A549 treated with AZD9567 at 1 μM for 4 hours (cell line): ENCODE measurements around the gene TRIM8. TPM values are rescaled to one million over a fixed set of nuclear protein-coding genes. Genes with fewer than 3 reads are reported as not detected.

Experiments used
- total RNA-seq: library from RNA; stranded (reverse); fragments of 200-300 nt; extraction: Qiagen RNA extraction; gene quantifications from 5 replicates; pipeline ENCODE4 v1.2.3, GENCODE V29; 2022; ENCODE audit not compliant: insufficient read depth

TRIM8 gene, protein sequence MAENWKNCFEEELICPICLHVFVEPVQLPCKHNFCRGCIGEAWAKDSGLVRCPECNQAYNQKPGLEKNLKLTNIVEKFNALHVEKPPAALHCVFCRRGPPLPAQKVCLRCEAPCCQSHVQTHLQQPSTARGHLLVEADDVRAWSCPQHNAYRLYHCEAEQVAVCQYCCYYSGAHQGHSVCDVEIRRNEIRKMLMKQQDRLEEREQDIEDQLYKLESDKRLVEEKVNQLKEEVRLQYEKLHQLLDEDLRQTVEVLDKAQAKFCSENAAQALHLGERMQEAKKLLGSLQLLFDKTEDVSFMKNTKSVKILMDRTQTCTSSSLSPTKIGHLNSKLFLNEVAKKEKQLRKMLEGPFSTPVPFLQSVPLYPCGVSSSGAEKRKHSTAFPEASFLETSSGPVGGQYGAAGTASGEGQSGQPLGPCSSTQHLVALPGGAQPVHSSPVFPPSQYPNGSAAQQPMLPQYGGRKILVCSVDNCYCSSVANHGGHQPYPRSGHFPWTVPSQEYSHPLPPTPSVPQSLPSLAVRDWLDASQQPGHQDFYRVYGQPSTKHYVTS
- 36.2 to 41.8 TPM (median 38.8 TPM) in 5 replicates for total RNA-seq

GRCh38 chr10:102644066-102644645 is at the start of gene TRIM8:
Gene TRIM8 (plus strand): TSS chr10:102644479. CDS start chr10:102644618, 139 bp downstream.

Other genes starting within 250 kb of the TRIM8 start
- 41.6 to 72.1 TPM (median 51.9 TPM) in 5 replicates for gene NFKB2, start 248.8 kb upstream of the TRIM8 start, total RNA-seq
- 0.43 to 0.81 TPM (median 0.68 TPM) in 4 of 5 replicates, not detected in the other for gene PSD, start 225.7 kb upstream of the TRIM8 start, total RNA-seq
- gene FBXL15, start 223.6 kb upstream of the TRIM8 start, total RNA-seq = 4.8 to 11.7 TPM (median 11.0 TPM) in 5 replicates
- gene CUEDC2, start 211.9 kb upstream of the TRIM8 start, total RNA-seq = 53.9 to 67.4 TPM (median 66.5 TPM) in 5 replicates
- gene C10orf95, start 192.9 kb upstream of the TRIM8 start, total RNA-seq = 0.05 to 0.15 TPM (median 0.09 TPM) in 3 of 5 replicates, not detected in the others
- gene ACTR1A, start 141.8 kb upstream of the TRIM8 start, total RNA-seq = 85.2 to 107 TPM (median 93.5 TPM) in 5 replicates
- 5.0 to 8.4 TPM (median 7.5 TPM) in 5 replicates for gene SUFU, start 140.5 kb upstream of the TRIM8 start, total RNA-seq
- gene ARL3, start 69.9 kb downstream of the TRIM8 start, total RNA-seq = 14.0 to 14.8 TPM (median 14.5 TPM) in 5 replicates
- gene SFXN2, start 70.2 kb downstream of the TRIM8 start, total RNA-seq = 1.9 to 4.2 TPM (median 3.6 TPM) in 5 replicates
- gene WBP1L, start 99.5 kb downstream of the TRIM8 start, total RNA-seq = 22.8 to 26.5 TPM (median 25.6 TPM) in 5 replicates
- gene CYP17A1, start 192.9 kb downstream of the TRIM8 start, total RNA-seq = not detected in 5 replicates
- 17.4 to 26.4 TPM (median 25.4 TPM) in 5 replicates for gene BORCS7, start 209.8 kb downstream of the TRIM8 start, total RNA-seq
- gene AS3MT, start 225.0 kb downstream of the TRIM8 start, total RNA-seq = 2.4 to 3.6 TPM (median 3.4 TPM) in 5 replicates